GM19043 (cell line): ENCODE measurements around the gene ZBTB24.
"Not testable (repeated sequence)": the region's sequence is repeated elsewhere in the genome, so short reads cannot be mapped to it uniquely, and the experiment has no call there.

Source experiments
- ATAC-seq: cut with Tn5 transposase; IDR thresholded peaks from one replicate; pipeline ENCODE4 v1.9.1; 2021; ENCODE audit warnings: low read depth; ENCODE audit not compliant: unreplicated experiment

ZBTB24 gene

DNA sequence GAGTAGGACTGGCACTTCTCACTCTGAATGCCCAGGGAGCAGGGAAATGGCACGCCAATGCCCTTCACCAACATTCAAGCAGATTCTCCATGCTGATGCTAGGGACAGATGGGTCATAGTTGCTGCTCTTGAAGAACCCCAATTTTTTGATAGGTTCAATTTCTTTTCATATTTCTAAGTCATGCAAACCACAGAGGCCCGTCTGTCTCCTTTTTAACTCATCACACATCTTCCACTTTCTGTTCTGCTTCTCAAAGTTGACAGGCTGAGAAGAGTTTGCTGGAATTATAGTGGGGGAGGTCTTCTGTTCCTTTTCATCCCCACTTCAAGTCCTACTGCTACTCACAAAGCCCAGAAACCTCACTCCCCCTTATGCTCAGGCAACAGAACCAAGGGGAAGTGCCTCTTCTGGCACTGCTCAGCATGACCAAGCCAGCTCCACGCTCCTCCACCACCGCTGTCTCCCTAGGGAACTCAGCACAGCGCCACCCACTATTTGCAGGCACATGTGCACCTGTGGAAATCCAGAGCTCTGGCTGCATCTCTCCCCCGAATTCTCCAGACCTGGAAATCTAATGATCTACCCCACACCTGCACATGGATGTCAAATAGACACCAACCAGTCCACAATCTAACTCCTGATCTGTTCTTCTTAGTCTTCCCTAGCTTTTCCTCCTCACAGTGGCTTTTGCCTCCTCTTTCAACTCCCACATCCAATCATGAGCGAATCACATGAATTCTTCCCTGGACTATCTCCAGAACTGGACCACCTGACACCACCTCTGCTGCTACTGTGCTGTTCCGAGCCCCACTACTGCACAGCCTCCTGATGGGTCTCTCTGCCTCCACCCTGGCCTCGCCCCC, 10.7 kb downstream of the ZBTB24 start:
- ATAC-seq = peak; percentile 59

DNA sequence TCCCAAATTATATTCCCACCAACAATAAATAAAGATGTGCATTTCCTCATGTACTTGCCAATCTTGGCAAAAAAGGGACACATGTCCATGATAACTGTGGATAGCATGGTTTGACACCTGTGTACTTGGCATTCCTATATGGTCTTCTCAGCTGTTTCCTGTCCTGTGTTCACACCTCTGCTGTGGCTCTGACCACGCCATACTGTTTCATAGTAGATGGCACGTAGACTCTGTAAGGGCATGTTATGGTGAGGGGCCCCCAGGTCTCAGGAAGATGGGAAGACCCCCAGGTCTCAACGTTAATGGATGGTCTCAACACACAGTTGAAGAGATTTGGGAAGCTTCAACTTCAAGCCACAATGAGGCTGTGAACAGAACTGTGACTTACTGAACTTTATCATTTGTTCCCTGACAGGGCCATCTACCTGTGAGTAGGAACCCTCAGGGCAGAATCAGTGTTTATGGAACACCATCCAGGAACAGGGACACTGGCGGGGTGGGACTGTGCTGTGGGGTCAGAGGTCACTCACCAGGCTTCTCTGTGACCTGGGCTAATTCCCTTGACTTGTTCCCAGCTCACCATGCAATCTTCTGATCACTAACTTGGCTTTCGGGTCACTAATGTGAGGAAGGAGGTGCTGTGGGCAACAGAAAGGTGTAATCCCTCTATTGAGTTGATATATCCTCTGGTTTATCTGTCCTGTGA, 11.8 kb downstream of the ZBTB24 start:
- ATAC-seq = no peak

DNA sequence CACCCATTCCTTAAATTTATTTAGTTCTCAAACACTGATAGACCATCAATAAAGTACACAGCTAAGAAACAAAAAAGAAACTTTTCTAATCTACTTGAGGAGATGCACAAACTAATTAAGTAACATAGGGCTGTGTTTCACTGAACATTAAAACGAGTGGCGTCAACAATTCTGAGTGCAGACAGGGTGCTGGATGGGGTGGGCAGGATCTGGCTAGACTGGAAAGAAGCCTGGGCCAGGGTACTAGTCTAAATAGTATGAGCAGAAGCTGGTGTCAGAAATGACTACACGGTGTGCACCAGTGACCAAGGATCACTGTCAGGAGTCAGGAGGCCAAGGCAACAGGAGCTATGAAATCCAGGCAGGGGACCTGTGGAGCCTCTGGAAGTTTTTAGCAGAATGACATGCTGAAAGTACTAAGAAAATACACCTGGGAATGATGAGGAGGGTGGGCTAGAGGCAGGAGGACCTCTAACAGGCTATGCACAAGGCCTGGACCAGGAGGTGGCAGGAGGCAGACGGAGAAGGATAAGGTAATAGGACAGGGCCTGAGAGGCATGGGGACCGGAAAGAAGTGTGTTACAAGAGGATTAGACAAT, 13.3 kb downstream of the ZBTB24 start:
- ATAC-seq = no peak

DNA sequence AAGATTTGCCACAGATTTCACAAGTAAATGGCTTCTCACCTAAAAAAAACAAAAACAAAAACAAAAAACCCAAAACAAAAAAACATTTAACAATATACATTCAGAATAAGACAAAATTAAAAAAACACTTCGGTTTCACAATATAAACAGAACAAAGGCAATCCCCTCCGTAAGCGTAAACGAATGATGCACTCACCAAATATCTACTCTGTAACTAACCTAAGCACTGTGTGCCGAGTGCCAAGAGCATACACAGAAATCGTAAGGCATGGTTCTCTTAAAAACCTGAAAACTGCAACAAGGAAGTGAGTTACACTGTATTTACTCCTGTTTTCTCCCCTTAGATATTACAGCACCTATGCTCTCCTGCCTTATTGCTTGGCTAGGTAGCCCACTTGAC, 15.3 kb downstream of the ZBTB24 start:
- no peak for ATAC-seq

DNA sequence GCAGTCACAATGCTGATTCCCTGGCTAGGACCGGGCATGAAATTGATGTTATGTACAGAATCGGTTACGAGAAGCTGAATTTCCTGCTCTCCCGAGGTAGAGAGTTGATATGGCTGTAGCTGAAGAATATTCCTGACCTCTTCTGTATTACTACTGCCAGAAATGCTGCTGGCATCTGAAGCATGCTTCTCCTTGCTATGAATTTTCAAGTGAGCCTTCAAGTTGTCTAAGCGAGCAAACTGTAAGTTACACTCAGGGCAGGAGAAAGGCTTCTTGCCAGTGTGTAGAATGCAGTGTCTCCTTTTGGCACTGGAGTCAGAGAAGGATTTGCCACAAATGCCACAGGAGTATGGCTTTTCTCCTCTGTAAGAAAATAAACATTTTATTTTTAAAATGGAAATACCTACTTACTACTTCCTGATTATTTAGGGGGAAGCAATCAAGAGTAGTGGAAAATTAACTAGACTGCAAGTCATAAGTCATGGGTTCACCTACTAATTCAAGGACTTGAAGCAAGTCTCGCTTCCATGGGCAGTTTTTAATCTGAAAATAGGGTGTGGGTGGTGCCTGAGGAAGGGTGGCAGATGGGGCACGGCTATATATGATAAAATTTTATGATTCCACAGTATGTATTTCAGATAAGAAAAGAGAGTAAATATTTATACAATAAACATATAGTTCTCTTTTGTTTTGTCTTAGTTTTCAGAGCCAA, 16.7 kb downstream of the ZBTB24 start:
- ATAC-seq = no peak

DNA sequence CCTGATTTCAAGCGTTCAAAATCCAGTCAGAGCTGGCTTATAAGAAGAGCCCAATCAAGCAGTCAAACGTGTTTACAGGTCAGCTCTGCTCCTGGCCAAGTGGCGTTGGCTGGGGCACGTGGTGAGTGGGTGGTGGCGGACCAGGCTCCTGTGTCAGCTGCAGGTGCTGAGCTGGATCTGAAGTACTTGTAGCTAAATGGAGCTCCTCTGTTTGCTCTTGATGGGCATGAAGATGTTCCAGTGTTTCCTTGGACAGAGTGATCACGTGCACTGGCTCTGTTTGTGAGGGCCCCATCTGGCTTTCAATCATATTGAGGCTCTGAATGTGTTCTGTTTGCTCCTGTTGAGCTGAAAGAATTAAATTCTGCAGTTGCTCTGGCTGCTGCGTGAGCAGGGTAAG, 17.2 kb downstream of the ZBTB24 start:
- no peak for ATAC-seq

DNA sequence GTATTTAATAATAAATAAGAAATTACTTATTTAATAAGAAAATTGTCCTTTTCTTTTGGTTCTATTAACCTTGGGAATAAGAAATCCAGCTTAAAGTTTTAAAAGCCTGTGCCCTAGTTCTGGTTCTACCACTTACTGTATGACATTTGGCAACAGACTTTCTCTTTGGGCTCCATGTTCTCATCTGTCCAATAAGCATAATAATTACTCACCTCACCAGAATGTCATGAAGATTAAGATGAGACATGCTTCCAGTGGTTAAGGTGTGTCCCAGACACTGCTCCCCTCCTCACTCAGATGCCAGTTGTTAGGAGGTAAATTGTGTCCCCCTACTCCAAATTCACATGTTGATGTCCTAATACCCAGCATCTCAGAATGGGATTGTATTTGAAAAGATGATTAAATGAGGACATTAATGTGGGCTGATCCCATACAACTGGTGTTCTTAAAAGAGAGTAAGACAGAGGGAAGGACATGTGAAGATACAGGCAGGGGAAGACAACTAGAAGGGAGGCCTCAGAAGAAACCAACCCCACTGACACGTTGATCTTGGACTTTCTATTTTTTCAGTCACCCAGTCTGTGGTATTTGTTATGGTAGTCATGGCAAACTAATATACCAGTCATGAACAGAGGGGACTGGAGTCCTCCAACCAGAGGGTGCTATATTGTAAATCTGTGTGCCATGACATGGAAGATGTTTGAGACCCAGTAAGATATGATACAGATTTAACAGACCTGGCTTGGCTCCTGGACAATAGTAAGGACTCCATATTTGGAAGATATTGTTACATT, 21.1 kb downstream of the ZBTB24 start:
- no peak for ATAC-seq

DNA sequence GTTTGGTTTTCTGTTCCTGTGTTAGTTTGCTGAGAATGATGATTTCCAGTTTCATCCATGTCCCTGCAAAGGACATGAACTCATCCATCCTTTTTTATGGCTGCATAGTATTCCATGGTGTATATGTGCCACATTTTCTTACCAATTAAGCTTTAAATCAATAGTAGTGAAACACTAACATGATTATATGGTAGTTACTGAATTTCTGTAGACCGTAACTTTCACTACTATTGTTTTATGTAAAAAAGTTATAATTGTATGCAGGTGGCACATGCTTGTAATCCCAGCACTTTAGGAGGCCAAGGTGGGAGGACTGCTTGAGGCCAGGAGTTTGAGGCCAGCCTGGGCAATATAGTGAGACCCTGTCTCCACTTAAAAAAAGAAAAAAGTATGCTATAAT, 21.8 kb downstream of the ZBTB24 start:
- ATAC-seq = not testable (repeated sequence)

DNA sequence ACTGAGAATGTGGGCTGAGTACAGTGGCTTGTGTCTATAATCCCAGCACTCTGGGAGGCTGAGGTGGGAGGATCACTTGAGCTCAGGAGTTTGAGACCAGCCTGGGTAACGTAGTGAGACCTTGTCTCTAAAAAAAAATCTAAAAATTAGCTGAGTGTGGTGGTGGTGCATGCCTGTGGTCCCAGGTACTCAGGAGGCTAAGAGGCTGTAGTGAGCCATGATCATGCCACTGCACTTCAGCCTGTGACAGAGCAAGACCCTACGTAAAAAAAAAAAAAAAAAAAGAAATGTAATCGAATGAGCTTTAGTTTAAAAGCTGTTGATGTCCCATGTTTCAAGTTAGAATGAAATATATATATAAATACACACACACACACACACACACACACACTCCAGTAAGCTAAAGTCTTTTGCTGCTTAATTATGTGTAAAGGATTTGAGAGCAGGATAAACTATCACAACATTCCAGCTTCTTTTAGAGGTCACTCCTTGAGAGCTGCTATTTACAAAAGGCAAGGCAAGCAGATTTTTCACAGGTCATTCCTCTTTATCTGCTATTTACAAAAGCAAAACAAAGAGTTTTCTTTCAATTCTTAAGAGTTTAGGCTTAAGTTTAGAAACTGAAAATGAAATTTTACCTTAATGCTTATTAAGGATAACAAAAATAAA, 22.7 kb downstream of the ZBTB24 start:
- ATAC-seq = no peak

DNA sequence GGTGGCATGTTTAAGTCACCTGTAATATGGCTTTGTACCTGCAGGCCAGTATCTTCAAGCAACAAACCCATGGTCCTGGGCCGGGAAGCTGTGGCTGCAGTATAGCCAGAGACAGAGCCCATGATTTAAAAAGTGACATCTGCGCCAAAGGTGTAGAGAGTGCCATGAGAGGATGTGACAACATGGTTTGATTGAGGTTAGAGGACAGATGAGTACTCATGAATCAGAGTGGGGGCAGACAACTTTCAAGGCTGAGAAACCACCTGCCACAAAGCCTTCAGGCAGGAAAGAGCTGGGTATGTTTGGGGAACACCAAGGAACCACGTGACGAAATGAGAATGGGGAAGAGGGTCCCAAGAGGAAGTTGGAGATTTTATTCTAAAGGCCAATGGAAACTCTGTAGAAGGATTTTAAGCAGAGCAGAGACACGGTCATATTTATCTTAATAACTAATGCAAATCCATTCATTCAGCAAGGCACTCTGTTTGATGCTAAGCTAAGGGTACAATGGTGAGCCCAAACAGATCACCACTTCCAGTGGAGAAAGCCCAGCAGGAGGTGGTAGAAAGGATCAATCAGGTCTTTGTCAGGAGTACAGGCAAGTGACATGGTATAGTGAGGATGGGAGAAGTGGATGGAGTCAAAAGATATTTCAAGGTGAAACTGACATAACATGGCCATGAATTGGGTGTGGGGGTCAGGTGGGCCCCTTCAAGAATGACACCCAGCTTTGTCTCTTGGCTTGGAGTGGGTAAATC, 24.1 kb downstream of the ZBTB24 start:
- ATAC-seq = peak; percentile 21

DNA sequence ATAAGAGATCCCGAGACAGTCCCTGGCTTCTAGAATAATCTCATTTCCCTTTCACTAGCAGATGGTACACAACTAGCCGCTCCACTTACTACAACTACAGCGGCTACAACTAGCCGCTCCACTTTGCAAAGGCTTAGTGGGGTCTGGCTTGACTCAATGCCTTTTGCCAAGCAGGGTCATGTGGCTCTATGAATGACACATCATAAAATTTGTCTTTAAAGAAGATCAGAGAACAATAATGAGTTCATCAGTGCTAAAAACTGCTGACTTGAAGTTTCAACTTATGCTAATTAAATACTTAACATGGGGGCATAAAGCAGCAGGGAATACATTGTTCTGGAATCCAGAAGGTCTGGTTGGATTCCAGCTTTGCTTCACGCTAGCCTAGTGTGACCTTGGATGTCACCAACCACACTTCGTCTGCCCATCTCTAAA, 25.4 kb downstream of the ZBTB24 start:
- no peak for ATAC-seq

DNA sequence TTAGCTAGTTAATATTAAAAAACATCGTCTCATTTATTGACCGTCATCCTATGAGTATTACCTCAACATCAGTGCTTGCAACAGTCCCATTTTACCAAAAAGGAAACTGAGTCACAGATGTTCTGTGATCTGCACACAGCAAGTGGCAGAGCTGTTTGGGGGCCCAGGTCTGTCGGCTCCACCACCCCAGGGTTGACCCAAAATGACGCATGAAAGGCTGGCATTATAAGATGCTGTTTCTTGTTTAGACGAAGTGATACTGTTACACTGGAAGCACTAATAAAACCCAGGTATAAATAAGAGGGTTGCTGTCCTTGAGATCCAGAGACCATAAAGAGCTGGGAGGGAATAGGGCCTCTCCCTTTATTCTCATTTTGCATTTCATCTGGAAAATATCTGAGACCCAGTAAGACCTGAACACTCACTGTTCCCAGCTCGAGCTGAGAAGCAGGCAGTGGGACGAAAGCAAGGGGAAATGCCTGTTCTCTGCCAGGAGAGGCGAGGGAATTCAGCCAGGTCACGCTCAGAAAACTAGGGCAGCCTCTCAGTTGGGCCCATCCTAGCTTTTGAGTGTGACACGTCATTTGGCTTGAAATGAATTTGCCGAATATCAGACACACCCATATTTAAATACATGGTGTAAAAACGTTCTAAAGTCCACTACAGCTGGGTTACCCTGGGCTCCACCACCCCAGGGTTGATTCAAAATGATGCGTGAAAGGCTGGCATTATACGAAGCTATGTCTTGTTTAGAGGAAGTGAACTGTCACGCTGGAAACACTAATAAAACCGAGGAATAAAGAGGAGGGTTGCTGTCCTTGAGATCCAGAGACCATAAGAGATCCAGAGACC, 26.1 kb downstream of the ZBTB24 start:
- no peak for ATAC-seq

DNA sequence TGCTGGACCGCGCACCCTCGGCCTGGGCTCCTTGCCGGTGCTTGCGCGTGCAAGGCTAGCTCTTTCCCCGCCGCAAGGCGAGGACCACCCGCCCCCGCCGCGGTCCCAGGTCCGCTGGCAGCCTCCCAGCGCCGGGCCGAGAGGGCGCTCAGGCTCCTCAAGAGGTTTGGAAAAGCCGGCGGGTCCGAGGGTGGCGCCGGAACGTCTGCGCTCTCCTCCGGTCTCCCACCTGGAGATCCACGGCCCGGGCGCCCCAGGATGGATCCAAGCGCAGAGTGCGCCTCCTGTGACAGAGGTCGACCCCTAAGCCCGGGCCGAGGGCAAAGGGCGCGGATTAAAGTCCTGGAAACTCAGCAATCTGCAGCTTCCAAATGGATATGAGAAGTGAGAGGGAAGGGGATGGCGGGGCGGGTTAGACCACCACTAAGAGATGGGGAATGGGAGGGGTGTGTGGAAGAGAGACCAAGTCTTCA, 26.9 kb downstream of the ZBTB24 start:
- peak; percentile 3 for ATAC-seq

DNA sequence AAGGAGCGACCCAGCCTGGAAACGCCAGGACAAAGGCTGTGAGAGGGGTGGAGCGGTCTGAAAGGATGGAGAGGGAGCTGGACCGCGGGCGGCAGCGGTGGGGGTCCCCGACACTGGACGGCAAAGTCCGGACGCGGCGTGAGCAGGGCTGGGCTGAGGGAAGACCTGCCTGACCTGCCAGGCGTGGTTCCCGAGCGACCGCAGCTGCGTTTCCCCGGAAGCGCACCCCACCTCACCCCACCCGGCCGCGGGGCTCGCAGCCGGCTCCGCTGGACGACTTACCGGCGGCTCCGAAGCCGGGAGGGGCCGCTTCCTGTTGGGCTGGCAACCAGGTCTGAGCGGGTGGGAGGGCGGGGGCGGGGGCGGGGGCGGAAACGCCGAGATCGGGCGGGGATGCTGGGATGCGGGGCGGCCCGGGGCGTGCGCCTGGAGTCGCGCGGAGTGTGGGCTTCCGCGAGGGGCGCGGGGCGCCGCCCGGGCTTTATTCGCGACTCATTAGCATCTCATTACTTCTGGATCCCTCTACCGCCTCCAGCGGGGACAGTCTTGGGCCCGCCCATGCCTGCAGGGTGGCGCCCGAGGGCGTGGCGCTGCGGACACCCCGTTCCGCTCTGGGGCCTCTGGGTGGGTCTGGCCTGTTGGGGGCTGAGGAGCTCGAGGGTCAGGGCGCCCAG, 27.4 kb downstream of the ZBTB24 start, which contains the start of gene MICAL1:
Gene MICAL1, minus strand, starts transcription at position 336 of the 674 bp plus-strand sequence. CDS start 1,576 bp downstream, outside the sequence.
- ATAC-seq = peak; percentile 45

DNA sequence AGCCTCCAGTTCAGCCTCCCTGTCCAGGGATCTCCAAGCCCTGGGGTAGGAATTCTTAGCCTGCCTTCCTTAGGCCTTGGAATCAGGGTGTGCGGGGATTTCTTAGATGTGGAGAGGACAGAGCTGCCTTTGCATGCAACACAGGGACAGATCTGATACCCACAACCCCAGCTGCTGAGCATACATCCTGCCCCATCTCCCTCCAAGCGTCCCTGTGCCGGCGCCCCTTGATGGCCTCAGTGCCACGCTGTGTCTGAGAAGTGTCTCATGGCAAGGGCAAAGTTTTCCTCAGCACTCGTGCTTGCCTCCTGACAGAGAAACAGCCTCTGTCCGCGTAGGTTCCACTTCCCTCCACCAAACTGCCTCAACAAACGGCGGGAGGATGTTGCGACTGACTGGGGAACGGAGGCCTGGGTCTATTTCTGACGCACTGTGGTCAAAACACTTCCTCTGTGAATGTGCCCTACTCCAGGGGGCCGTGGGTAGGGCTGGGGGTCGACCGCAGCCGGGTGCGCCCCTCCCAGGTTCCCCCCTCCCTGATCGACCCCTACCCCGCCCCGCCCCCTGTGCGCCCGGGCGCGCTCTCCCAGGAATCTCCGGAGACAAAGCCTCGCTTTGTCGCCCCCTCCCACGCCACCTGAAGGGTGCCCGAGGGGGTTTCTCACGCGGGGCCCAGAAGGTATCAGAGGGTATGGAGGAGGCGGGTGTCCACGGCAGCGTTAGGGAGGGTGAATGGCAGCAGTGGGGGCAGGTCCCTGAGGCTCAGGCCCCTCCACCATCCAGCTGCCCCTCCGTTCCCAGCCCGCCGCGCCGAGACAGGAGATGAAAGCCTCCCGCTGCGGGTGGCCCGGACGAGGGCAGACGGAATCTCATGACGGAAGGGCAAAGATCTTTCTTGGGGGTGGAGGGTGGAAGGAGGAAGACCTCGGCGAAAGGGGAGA, 28.3 kb downstream of the ZBTB24 start:
- ATAC-seq = peak; percentile 23
